ENCODE measurements around the gene PSMA6. TPM values are rescaled to one million over a fixed set of nuclear protein-coding genes. Genes with fewer than 3 reads are reported as not detected.

PSMA6 gene
- total RNA-seq: 122 and 153 TPM in 2 replicates

DNA sequence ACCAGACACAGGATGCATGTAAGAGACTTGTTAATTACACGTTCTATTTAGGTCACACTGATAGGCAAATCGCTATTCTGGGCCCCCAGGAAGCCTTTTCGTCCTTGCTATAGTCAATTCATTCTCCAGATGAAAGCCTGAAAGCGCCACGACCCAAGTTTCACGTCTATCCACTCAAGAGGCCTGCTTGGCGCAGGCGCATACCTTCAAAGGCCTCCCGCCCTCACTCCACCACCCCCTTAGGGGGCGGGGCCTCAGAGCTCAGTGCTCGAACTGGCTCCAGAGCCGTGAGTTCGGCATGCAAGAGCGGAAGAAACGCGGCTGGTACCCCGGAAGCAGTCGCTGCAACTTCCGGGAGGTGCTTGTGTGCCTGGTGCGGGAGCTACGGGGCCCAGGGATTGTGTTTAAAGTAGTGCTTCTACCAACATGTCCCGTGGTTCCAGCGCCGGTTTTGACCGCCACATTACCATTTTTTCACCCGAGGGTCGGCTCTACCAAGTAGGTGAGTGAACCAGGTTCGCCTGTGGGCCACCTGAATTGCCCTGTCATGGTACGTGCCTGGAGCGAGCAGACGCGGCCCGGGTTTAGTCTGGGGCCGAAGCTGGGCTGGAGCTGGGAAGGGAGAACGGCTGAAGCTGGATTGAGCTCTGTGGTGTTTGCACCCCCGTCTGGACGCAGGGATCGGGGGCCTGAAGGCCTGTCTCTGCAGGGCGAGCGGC, at the start of gene PSMA6:
Gene PSMA6, plus strand, starts transcription at position 332 of the 719 bp plus-strand sequence. Its CDS starts 95 bp downstream, at position 427.

Other genes starting within 250 kb of the PSMA6 start
- 27.4 and 34.9 TPM in 2 replicates for gene FAM177A1, start 246.1 kb upstream of the PSMA6 start, total RNA-seq
- 27.8 and 29.9 TPM in 2 replicates for gene PPP2R3C, start 170.4 kb upstream of the PSMA6 start, total RNA-seq
- 23.8 and 25.2 TPM in 2 replicates for gene PRORP, start 169.8 kb upstream of the PSMA6 start, total RNA-seq
- 103 and 180 TPM in 2 replicates for gene NFKBIA, start 112.4 kb downstream of the PSMA6 start, total RNA-seq
- gene INSM2, start 241.8 kb downstream of the PSMA6 start, total RNA-seq: not detected in 2 replicates